Naive thymus-derived CD4-positive, alpha-beta T cell (primary cell): ENCODE data around the gene TREML2. TPM values are rescaled to one million over a fixed set of nuclear protein-coding genes. Genes with fewer than 3 reads are reported as not detected.

ENCODE experiments used
- ATAC-seq: fragments of 150-1000 bp; cut with Tn5 transposase; 2 replicates; pipeline ENCODE4 v1.10.0; 2021; ENCODE audit warnings: mild to moderate bottlenecking, moderate library complexity
- CTCF ChIA-PET: fragments of 350-600 bp; sonication (Branson Sonifier 250); formaldehyde crosslinking; loops from one replicate; lab custom pipeline; 2021; ENCODE audit warnings: antibody characterized with exemption; lab: Charles Lee
- POLR2A ChIA-PET: fragments of 350-600 bp; sonication (Branson Sonifier 250); formaldehyde crosslinking; loops from one replicate; lab custom pipeline; 2021; ENCODE audit warnings: antibody characterized with exemption, inconsistent platforms; lab: Charles Lee
- DNase-seq, 9 donors: peaks; one replicate each; pipeline versions ENCODE4 v3.0.0 to v3.0.0-alpha.2; 2020 to 2022; ENCODE audit warnings: mixed read lengths in 1 of 9
- H3K27ac ChIP-seq: one replicate; pipeline ENCODE4 v1.7.0; 2013; ENCODE audit warnings: mild to moderate bottlenecking, low read depth, low read length, moderate library complexity
- H3K27me3 ChIP-seq, 2 donors: one replicate each; pipeline ENCODE4 v1.7.0; 2013; ENCODE audit warnings: low read length in 2 of 2, mild to moderate bottlenecking in 2 of 2, moderate library complexity in 2 of 2; ENCODE audit not compliant: control insufficient read depth in 2 of 2, insufficient read depth in 2 of 2
- H3K36me3 ChIP-seq, 3 experiments: 1 replicate in 2 of 3; 2 replicates in 1 of 3; pipeline ENCODE4 v1.7.0; 2013; ENCODE audit warnings: low read length in 3 of 3, mild to moderate bottlenecking in 3 of 3, moderate library complexity in 1 of 3; ENCODE audit not compliant: insufficient read depth in 3 of 3, control insufficient read depth in 2 of 3
- H3K4me1 ChIP-seq, 2 donors: one replicate each; pipeline ENCODE4 v1.7.0; 2013; ENCODE audit warnings: low read length in 2 of 2, mild to moderate bottlenecking in 2 of 2, moderate library complexity in 1 of 2; ENCODE audit not compliant: control insufficient read depth in 2 of 2, insufficient read depth in 2 of 2
- H3K4me3 ChIP-seq: 2 replicates; pipeline ENCODE4 v1.7.0; 2013; ENCODE audit warnings: mild to moderate bottlenecking, low read length
- H3K9me3 ChIP-seq, 3 experiments: 1 replicate in 2 of 3; 2 replicates in 1 of 3; pipeline ENCODE4 v1.7.0; 2013; ENCODE audit warnings: low read length in 3 of 3; ENCODE audit not compliant: control insufficient read depth in 2 of 3
- H3K27ac Mint-ChIP-seq, 9 donors: one replicate each; pipeline ENCODE4 v1.8.0; 2020 to 2022; ENCODE audit warnings: mixed read lengths in 9 of 9, mild to moderate bottlenecking in 8 of 9, moderate library complexity in 5 of 9, inconsistent platforms in 2 of 9
- H3K27me3 Mint-ChIP-seq, 5 donors: one replicate each; pipeline ENCODE4 v1.8.0; 2021 to 2022; ENCODE audit warnings: mixed read lengths in 5 of 5, mild to moderate bottlenecking in 1 of 5
- H3K36me3 Mint-ChIP-seq, 5 donors: one replicate each; pipeline ENCODE4 v1.8.0; 2020 to 2022; ENCODE audit warnings: mixed read lengths in 5 of 5, mild to moderate bottlenecking in 3 of 5, inconsistent platforms in 1 of 5
- H3K4me1 Mint-ChIP-seq, 7 donors: one replicate each; pipeline ENCODE4 v1.8.0; 2020 to 2022; ENCODE audit warnings: mixed read lengths in 7 of 7, mild to moderate bottlenecking in 3 of 7, inconsistent platforms in 1 of 7
- H3K4me3 Mint-ChIP-seq, 10 donors: one replicate each; pipeline ENCODE4 v1.8.0; 2020 to 2022; ENCODE audit warnings: mild to moderate bottlenecking in 10 of 10, mixed read lengths in 10 of 10, moderate library complexity in 6 of 10, inconsistent platforms in 2 of 10
- H3K9me3 Mint-ChIP-seq, 11 donors: one replicate each; pipeline ENCODE4 v1.8.0; 2020 to 2022; ENCODE audit warnings: mixed read lengths in 11 of 11, mild to moderate bottlenecking in 4 of 11, inconsistent platforms in 1 of 11, moderate library complexity in 1 of 11
- intact Hi-C, 2 donors: fragments of 100-400 bp; cut with micrococcal nuclease; formaldehyde crosslinking; loops; one replicate each; pipeline ENCODE4 v1.15.1; 2023
- polyA plus RNA-seq, 2 donors: library from polyadenylated mRNA; unstranded; fragments of 300-500 nt; fragmentation: Illumina TruSeq; gene quantifications; one replicate each; pipeline ENCODE4 v1.2.3, GENCODE V29; 2021
- total RNA-seq, 6 experiments: library from RNA in 5 of 6; stranded (reverse) in 5 of 6; gene quantifications; 1 replicate in 5 of 6; 2 replicates in 1 of 6; pipeline ENCODE4 v1.2.3 and lab custom pipeline; 2021 to 2026

Gene TREML2
- total and polyA plus RNA-seq, 7 experiments from 2014 or later = 0.54 to 19.8 (median 3.7) TPM

DNA sequence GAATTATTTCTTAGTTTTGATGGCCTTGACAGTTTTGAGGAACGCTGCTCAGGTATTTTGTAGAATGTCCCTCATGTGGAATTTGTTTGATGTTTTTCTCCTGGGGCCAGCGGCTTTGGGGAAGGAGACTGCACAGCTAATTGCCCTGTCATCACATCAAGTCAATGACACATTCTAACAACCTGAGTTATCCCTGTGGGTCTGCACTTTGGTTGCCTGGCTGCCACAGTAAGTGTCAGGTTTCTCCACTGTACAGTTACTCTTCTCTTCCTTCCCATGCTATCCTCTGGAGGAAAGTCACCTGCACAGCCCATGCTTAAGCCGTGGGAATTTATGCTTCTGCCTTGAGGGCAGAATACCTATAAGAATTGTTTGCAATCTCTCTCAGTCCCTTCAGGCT, 25.8 kb upstream of the TREML2 start:
- H3K4me3 ChIP-seq = no peak overlapping the region
- Mint-ChIP-seq H3K4me1 (peaks cover 0 to 12% (median 6%) of the 10 kb centered on the region in 7 donors), H3K27me3 (peaks cover 0 to 33% (median 11%) of the 10 kb centered on the region in 5 donors), H3K4me3 (no peak overlapping the region), H3K27ac (no peak overlapping the region), H3K9me3 (no peaks in the 10 kb centered on the region), H3K36me3 (peaks cover 0 to 8% (median 0%) of the 10 kb centered on the region in 5 donors)
- ChIA-PET CTCF (no interaction called here), POLR2A (no interaction called here)
- no peaks in the 10 kb centered on the region for H3K4me1 ChIP-seq
- no peak for DNase-seq
- intact Hi-C loops = no loop called here
- ATAC-seq = no peak
- H3K27me3 ChIP-seq = peaks cover 0 to 4% of the 10 kb centered on the region in 2 donors
- H3K9me3 ChIP-seq = no peaks in the 10 kb centered on the region
- no peaks in the 10 kb centered on the region for H3K36me3 ChIP-seq
- H3K27ac ChIP-seq = no peak overlapping the region

- intact Hi-C loops = no loop called here
Measured at GRCh38 chr6:41224800-41225199, 23.9 kb upstream of the TREML2 start.

GRCh38 chr6:41222513-41222912, 21.6 kb upstream of the TREML2 start:
- POLR2A ChIA-PET = no interaction called here

More at GRCh38 chr6:41224800-41225199, 23.9 kb upstream of the TREML2 start:
- no peaks in the 10 kb centered on the region for H3K4me1 ChIP-seq
- CTCF ChIA-PET = no interaction called here
- DNase-seq (no peak), ATAC-seq (no peak)
- no peak overlapping the region for H3K27ac Mint-ChIP-seq
- no peaks in the 10 kb centered on the region for H3K9me3 ChIP-seq
- H3K4me1 Mint-ChIP-seq = peaks cover 0 to 14% (median 7%) of the 10 kb centered on the region in 7 donors
- peaks cover 0 to 14% (median 0%) of the 10 kb centered on the region in 5 donors for H3K36me3 Mint-ChIP-seq
- H3K27ac ChIP-seq = no peak overlapping the region
- peaks cover 0 to 4% (median 0%) of the 10 kb centered on the region in 11 donors for H3K9me3 Mint-ChIP-seq
- no peaks in the 10 kb centered on the region for H3K36me3 ChIP-seq
- no peak overlapping the region for H3K4me3 Mint-ChIP-seq
- peaks cover 0 to 25% (median 11%) of the 10 kb centered on the region in 5 donors for H3K27me3 Mint-ChIP-seq
- H3K27me3 ChIP-seq = peaks cover 0 to 4% of the 10 kb centered on the region in 2 donors
- POLR2A ChIA-PET = no interaction called here
- no peak overlapping the region for H3K4me3 ChIP-seq

DNA sequence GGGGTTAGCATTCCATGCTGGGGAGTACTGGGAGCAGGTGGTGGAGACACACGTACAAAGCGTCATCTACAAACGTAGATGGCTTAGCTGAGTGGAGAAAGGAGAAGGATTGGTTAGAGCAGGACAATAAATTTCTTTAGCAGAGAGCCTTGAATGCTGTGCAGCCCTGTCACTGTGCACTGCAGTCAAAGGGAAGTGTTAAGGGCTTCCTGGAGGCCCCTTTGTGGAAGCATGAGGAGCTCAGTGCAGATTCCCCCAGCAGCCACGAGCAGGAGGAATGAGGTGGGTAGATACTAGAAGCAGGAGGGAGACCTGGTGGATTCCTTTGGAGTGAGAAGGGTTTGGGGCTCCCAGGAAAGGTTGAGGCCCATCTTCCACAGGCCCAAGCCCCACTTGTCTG, 21.1 kb upstream of the TREML2 start:
- Mint-ChIP-seq H3K27ac (peak overlapping the region in 3 of 9 donors; percentile 22 to 54 (median 34)), H3K4me1 (peaks cover 3 to 19% (median 11%) of the 10 kb centered on the region in 7 donors), H3K4me3 (no peak overlapping the region), H3K36me3 (peaks cover 0 to 14% (median 0%) of the 10 kb centered on the region in 5 donors), H3K27me3 (peaks cover 0 to 25% (median 11%) of the 10 kb centered on the region in 5 donors), H3K9me3 (peaks cover 0 to 5% (median 0%) of the 10 kb centered on the region in 11 donors)
- no peaks in the 10 kb centered on the region for H3K4me1 ChIP-seq
- no peak overlapping the region for H3K27ac ChIP-seq
- CTCF ChIA-PET = interaction anchor here (0.8 kb wide), 1 partner anchor 97 kb away, joined by 3 read pairs; no protein-coding TSS in a partner anchor
- POLR2A ChIA-PET = no interaction called here
- intact Hi-C loops = no loop called here
- H3K27me3 ChIP-seq = no peaks in the 10 kb centered on the region
- no peaks in the 10 kb centered on the region for H3K36me3 ChIP-seq
- DNase-seq = no peak
- no peaks in the 10 kb centered on the region for H3K9me3 ChIP-seq
- no peak overlapping the region for H3K4me3 ChIP-seq
- no peak for ATAC-seq

More at GRCh38 chr6:41222513-41222912, 21.6 kb upstream of the TREML2 start:
- peaks cover 0 to 14% (median 0%) of the 10 kb centered on the region in 5 donors for H3K36me3 Mint-ChIP-seq
- H3K27ac Mint-ChIP-seq = no peak overlapping the region
- no peaks in the 10 kb centered on the region for H3K4me1 ChIP-seq
- DNase-seq (no peak), ATAC-seq (peak; percentile 59)
- no peaks in the 10 kb centered on the region for H3K9me3 ChIP-seq
- intact Hi-C loops = no loop called here
- peaks cover 0 to 27% (median 11%) of the 10 kb centered on the region in 5 donors for H3K27me3 Mint-ChIP-seq
- CTCF ChIA-PET = no interaction called here
- H3K4me3 Mint-ChIP-seq = no peak overlapping the region
- H3K27me3 ChIP-seq = peaks cover 0 to 4% of the 10 kb centered on the region in 2 donors
- peaks cover 3 to 19% (median 11%) of the 10 kb centered on the region in 7 donors for H3K4me1 Mint-ChIP-seq
- H3K9me3 Mint-ChIP-seq = peaks cover 0 to 4% (median 0%) of the 10 kb centered on the region in 11 donors
- no peaks in the 10 kb centered on the region for H3K36me3 ChIP-seq
- no peak overlapping the region for H3K4me3 ChIP-seq
- no peak overlapping the region for H3K27ac ChIP-seq

GRCh38 chr6:41216616-41217015, 15.7 kb upstream of the TREML2 start:
- no peak overlapping the region for H3K4me3 Mint-ChIP-seq
- H3K27me3 Mint-ChIP-seq = peaks cover 0 to 24% (median 0%) of the 10 kb centered on the region in 5 donors
- peaks cover 0 to 8% (median 5%) of the 10 kb centered on the region in 7 donors for H3K4me1 Mint-ChIP-seq
- DNase-seq = no peak
- Histone ChIP-seq H3K4me1 (no peaks in the 10 kb centered on the region), H3K9me3 (peaks cover 0 to 15% (median 0%) of the 10 kb centered on the region in 3 experiments), H3K4me3 (no peak overlapping the region), H3K36me3 (no peaks in the 10 kb centered on the region), H3K27me3 (no peaks in the 10 kb centered on the region), H3K27ac (no peak overlapping the region)
- ChIA-PET CTCF (interaction anchor here (0.6 kb wide), 1 partner anchor 1780 kb away, joined by 5 read pairs; no protein-coding TSS in a partner anchor), POLR2A (no interaction called here)
- no peak overlapping the region for H3K27ac Mint-ChIP-seq
- H3K36me3 Mint-ChIP-seq = peaks cover 0 to 16% (median 8%) of the 10 kb centered on the region in 5 donors
- peaks cover 4 to 23% (median 13%) of the 10 kb centered on the region in 11 donors for H3K9me3 Mint-ChIP-seq
- no peak for ATAC-seq
- intact Hi-C loops = no loop called here

- Mint-ChIP-seq H3K4me3 (no peak overlapping the region), H3K27me3 (peaks cover 0 to 24% (median 0%) of the 10 kb centered on the region in 5 donors), H3K4me1 (peaks cover 0 to 12% (median 5%) of the 10 kb centered on the region in 7 donors), H3K27ac (no peak overlapping the region), H3K9me3 (peaks cover 4 to 23% (median 13%) of the 10 kb centered on the region in 11 donors), H3K36me3 (peaks cover 0 to 15% (median 8%) of the 10 kb centered on the region in 5 donors)
- no peak for DNase-seq
- H3K4me3 ChIP-seq = no peak overlapping the region
- ChIA-PET POLR2A (no interaction called here), CTCF (interaction anchor here (0.6 kb wide), 1 partner anchor 1781 kb away, joined by 5 read pairs; no protein-coding TSS in a partner anchor)
- H3K36me3 ChIP-seq = no peaks in the 10 kb centered on the region
- H3K9me3 ChIP-seq = peaks cover 0 to 15% (median 0%) of the 10 kb centered on the region in 3 experiments
- intact Hi-C loops = no loop called here
- H3K27ac ChIP-seq = no peak overlapping the region
- ATAC-seq = no peak
- H3K4me1 ChIP-seq = no peaks in the 10 kb centered on the region
- H3K27me3 ChIP-seq = no peaks in the 10 kb centered on the region
Measured at GRCh38 chr6:41215777-41216176, 14.8 kb upstream of the TREML2 start.
